ENCODE measurements around the gene KRTAP3-1. TPM values are rescaled to one million over a fixed set of nuclear protein-coding genes. Genes with fewer than 3 reads are reported as not detected.

Gene KRTAP3-1
- total and polyA plus RNA-seq, 2 donors (not counting 3 experiments of a cell fraction or from before 2014, with no cell fraction given), result not detected

DNA sequence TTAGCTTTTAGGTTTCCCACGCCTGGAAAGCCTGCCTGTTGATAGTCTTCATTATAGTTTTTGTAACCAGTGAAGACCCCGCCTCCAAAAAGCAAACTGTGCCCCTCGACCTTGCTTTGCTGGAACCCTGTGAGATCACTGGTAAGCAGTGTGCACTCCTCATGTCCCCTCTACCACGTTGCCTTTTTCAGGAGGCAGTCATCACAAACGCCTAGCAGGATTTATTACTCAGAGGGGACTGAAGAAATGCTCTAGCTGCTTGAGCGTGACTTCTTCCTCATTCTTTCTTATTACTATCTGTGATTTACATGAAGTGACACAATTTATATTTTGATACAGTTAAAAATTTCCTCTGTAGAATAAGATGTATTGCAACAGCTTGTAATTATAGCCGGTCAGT lies 6.5 kb upstream of the KRTAP3-1 start:
- dilution Hi-C loops (cut with MboI; ENCODE audit: extremely low pct_ligation_motif_present, low sequenced_read_pairs), result no loop called here
- TF ChIP-seq MAX (IDR thresholded peaks at IDR 0.05; ENCODE audit: insufficient read depth, insufficient read length) (no peak), MYC (IDR thresholded peaks at IDR 0.05; ENCODE audit: low read depth, low read length) (no peak), EZH2 (IDR thresholded peaks at IDR 0.05; ENCODE audit: borderline replicate concordance, low read depth, low read length, severe bottlenecking) (no peak), CTCF (IDR thresholded peaks at IDR 0.05; ENCODE audit: extremely low read depth in 1 of 2, insufficient read depth in 1 of 2, low read depth in 1 of 2, low read length in 2 of 2) (no peak), GATA2 (IDR thresholded peaks at IDR 0.05; ENCODE audit: insufficient read depth, insufficient read length, low read depth, low read length) (no peak)
- H3K9me3 ChIP-seq (replicated peaks; ENCODE audit: control insufficient read depth, insufficient read depth, low read length), result no peaks in the 10 kb centered on the region
- no peak overlapping the region for H3K4me2 ChIP-seq (ENCODE audit: insufficient read depth, low read length)
- H3K36me3 ChIP-seq (ENCODE audit: control insufficient read depth in 2 of 2, extremely low read depth in 1 of 2, insufficient read depth in 2 of 2, low read length in 2 of 2), result no peaks in the 10 kb centered on the region
- intact Hi-C loops (cut with micrococcal nuclease), result no loop called here
- no peak overlapping the region for H3K9ac ChIP-seq (replicated peaks; ENCODE audit: extremely low read depth, insufficient read depth, low read length)
- no peak overlapping the region for H3K4me3 ChIP-seq (replicated peaks in 1 of 3; ENCODE audit: insufficient read depth in 1 of 3, low read depth in 1 of 3, low read length in 3 of 3)
- no peaks in the 10 kb centered on the region for H3K4me1 ChIP-seq (ENCODE audit: control insufficient read depth, extremely low read depth, insufficient read depth, low read length)
- H3K27me3 ChIP-seq (ENCODE audit: control insufficient read depth in 2 of 2, insufficient read depth in 2 of 2, low read length in 2 of 2), result peaks cover 0 to 1% of the 10 kb centered on the region in 2 experiments
- H3K79me2 ChIP-seq (ENCODE audit: control insufficient read depth, insufficient read depth, low read length), result no peaks in the 10 kb centered on the region
- no peak for FAIRE-seq
- no TSS peak for BruUV-seq (replicated peaks)
- no peaks in the 10 kb centered on the region for H3K9me1 ChIP-seq (replicated peaks; ENCODE audit: control insufficient read depth, extremely low read depth, insufficient read depth, low read length)
- POLR2A ChIA-PET, result no interaction called here
- no peak overlapping the region for H3K27ac ChIP-seq (ENCODE audit: insufficient read depth, low read depth, low read length)
- H4K20me1 ChIP-seq (replicated peaks; ENCODE audit: control insufficient read depth, extremely low read depth, insufficient read depth, low read length), result no peaks in the 10 kb centered on the region
- H2AFZ ChIP-seq (ENCODE audit: low read depth, low read length), result no peak overlapping the region
- DNase-seq (ENCODE audit: low read depth, low spot score), result no peak
- CTCF ChIA-PET, result no interaction called here

- no peak overlapping the region for H3K9ac ChIP-seq (replicated peaks; ENCODE audit: extremely low read depth, insufficient read depth, low read length)
- ChIA-PET POLR2A (no interaction called here), CTCF (interaction anchor here (0.6 kb wide), 1 partner anchor 635 kb away, joined by 4 read pairs; no protein-coding TSS in a partner anchor)
- no peaks in the 10 kb centered on the region for H3K9me1 ChIP-seq (replicated peaks; ENCODE audit: control insufficient read depth, extremely low read depth, insufficient read depth, low read length)
- no peak for TF ChIP-seq POLR2AphosphoS5 (IDR thresholded peaks at IDR 0.05; ENCODE audit: insufficient read depth, low read depth, low read length)
- no peak for TF ChIP-seq MAX (IDR thresholded peaks at IDR 0.05; ENCODE audit: insufficient read depth, insufficient read length)
- TF ChIP-seq JUN (IDR thresholded peaks at IDR 0.05; ENCODE audit: borderline replicate concordance, insufficient read depth, insufficient read length, low read depth), result no peak
- TF ChIP-seq CTCF (IDR thresholded peaks at IDR 0.05; ENCODE audit: extremely low read depth in 1 of 2, insufficient read depth in 1 of 2, low read depth in 1 of 2, low read length in 2 of 2), result no peak
- no peak for TF ChIP-seq EZH2 (IDR thresholded peaks at IDR 0.05; ENCODE audit: borderline replicate concordance, low read depth, low read length, severe bottlenecking)
- TF ChIP-seq POLR2A (IDR thresholded peaks at IDR 0.05; ENCODE audit: low read depth, low read length), result no peak
- no peak for TF ChIP-seq FOS (IDR thresholded peaks at IDR 0.05; ENCODE audit: borderline replicate concordance, insufficient read depth, low read length)
- no peak for TF ChIP-seq GATA2 (IDR thresholded peaks at IDR 0.05; ENCODE audit: insufficient read depth, insufficient read length, low read depth, low read length)
- TF ChIP-seq MYC (IDR thresholded peaks at IDR 0.05; ENCODE audit: low read depth, low read length), result no peak
- BruUV-seq (replicated peaks), result no TSS peak
- H3K4me3 ChIP-seq (replicated peaks in 1 of 3; ENCODE audit: insufficient read depth in 1 of 3, low read depth in 1 of 3, low read length in 3 of 3), result no peak overlapping the region
- FAIRE-seq, result no peak
- no peak overlapping the region for H2AFZ ChIP-seq (ENCODE audit: low read depth, low read length)
- no peak for DNase-seq (ENCODE audit: low read depth, low spot score)
- no peaks in the 10 kb centered on the region for H3K79me2 ChIP-seq (ENCODE audit: control insufficient read depth, insufficient read depth, low read length)
- no peak overlapping the region for H3K27ac ChIP-seq (ENCODE audit: insufficient read depth, low read depth, low read length)
- no peaks in the 10 kb centered on the region for H3K9me3 ChIP-seq (replicated peaks; ENCODE audit: control insufficient read depth, insufficient read depth, low read length)
- no peaks in the 10 kb centered on the region for H3K36me3 ChIP-seq (ENCODE audit: control insufficient read depth in 2 of 2, extremely low read depth in 1 of 2, insufficient read depth in 2 of 2, low read length in 2 of 2)
- H3K4me1 ChIP-seq (ENCODE audit: control insufficient read depth, extremely low read depth, insufficient read depth, low read length), result no peaks in the 10 kb centered on the region
- dilution Hi-C loops (cut with MboI; ENCODE audit: extremely low pct_ligation_motif_present, low sequenced_read_pairs), result no loop called here
- peaks cover 0 to 1% of the 10 kb centered on the region in 2 experiments for H3K27me3 ChIP-seq (ENCODE audit: control insufficient read depth in 2 of 2, insufficient read depth in 2 of 2, low read length in 2 of 2)
- no peaks in the 10 kb centered on the region for H4K20me1 ChIP-seq (replicated peaks; ENCODE audit: control insufficient read depth, extremely low read depth, insufficient read depth, low read length)
- H3K4me2 ChIP-seq (ENCODE audit: insufficient read depth, low read length), result no peak overlapping the region
- intact Hi-C loops (cut with micrococcal nuclease), result no loop called here
Observed at GRCh38 chr17:41013606-41014005, 4.7 kb upstream of the KRTAP3-1 start.
